HepG2 (cell line): ENCODE measurements around the gene ACO1. TPM values are rescaled to one million over a fixed set of nuclear protein-coding genes. Genes with fewer than 3 reads are reported as not detected.

Source experiments
- ATAC-seq: fragments of 200-7000 bp; cut with Tn5 transposase; 3 replicates; pipeline ENCODE4 v1.9.1; 2020; ENCODE audit warnings: mild to moderate bottlenecking, moderate library complexity
- BruUV-seq: library from RNA; stranded (reverse); fragments of 400-500 nt; replicated peaks from 2 replicates; lab custom pipeline; 2021; lab: Mats Ljungman, UMichigan
- CTCF ChIA-PET: fragments of 300-600 bp; formaldehyde crosslinking; extraction: SDS; loops from one replicate; lab custom pipeline; 2021; ENCODE audit warnings: low total read pairs, inconsistent platforms, low intra/inter-chr PET ratio; lab: Yijun Ruan, JAX
- POLR2A ChIA-PET: fragments of 350-600 bp; sonication (Branson Sonifier 250); formaldehyde crosslinking; loops from one replicate; lab custom pipeline; 2020; ENCODE audit warnings: antibody characterized with exemption, inconsistent platforms; lab: Yijun Ruan, JAX
- DNase-seq: peaks from one replicate; pipeline ENCODE4 v3.0.0-alpha.2; 2015; ENCODE audit warnings: low spot score
- FAIRE-seq: peaks from 3 replicates; lab custom pipeline; 2011; peaks lifted over from hg19 to GRCh38; lab: Jason Lieb, UNC
- H2AFZ ChIP-seq: one replicate; pipeline ENCODE4 v1.6.1; 2011; ENCODE audit warnings: low read length, inconsistent platforms
- H3K27ac ChIP-seq: fragments of 300-600 bp; 3 replicates; pipeline ENCODE4 v1.8.0; 2011; ENCODE audit warnings: mixed run types, mild to moderate bottlenecking, mixed read lengths, low read length, inconsistent platforms; ENCODE audit not compliant: insufficient read depth; ENCODE audit errors: extremely low read length
- H3K27me3 ChIP-seq, 2 experiments: fragments of 200-600 bp in 1 of 2; 2 replicates in 1 of 2; 3 replicates in 1 of 2; pipeline versions ENCODE4 v1.6.0 to v1.8.0; 2011; ENCODE audit warnings: low read length in 2 of 2, mild to moderate bottlenecking in 2 of 2, moderate library complexity in 2 of 2, inconsistent platforms in 1 of 2; ENCODE audit not compliant: insufficient read depth in 2 of 2, control insufficient read depth in 1 of 2
- H3K36me3 ChIP-seq, 2 experiments: fragments of 200-600 bp in 1 of 2; replicated peaks in 1 of 2; 2 replicates in 1 of 2; 3 replicates in 1 of 2; pipeline versions ENCODE4 v1.5.1 to v1.8.0; 2011; ENCODE audit warnings: low read length in 2 of 2, inconsistent platforms in 1 of 2; ENCODE audit not compliant: insufficient read depth in 2 of 2, control insufficient read depth in 1 of 2
- H3K4me1 ChIP-seq: 2 replicates; pipeline ENCODE4 v1.5.1; 2012; ENCODE audit warnings: low read length, inconsistent platforms; ENCODE audit not compliant: insufficient read depth
- H3K4me2 ChIP-seq: 2 replicates; pipeline ENCODE4 v1.6.0; 2011; ENCODE audit warnings: low read depth, low read length, inconsistent platforms
- H3K4me3 ChIP-seq, 3 experiments: fragments of 200-600 bp in 1 of 3; sonication (generic), shearing (Covaris generic) in 1 of 3; replicated peaks in 1 of 3; 2 replicates each; pipeline ENCODE4 v1.5.1; 2011 to 2016; ENCODE audit warnings: low read length in 3 of 3, inconsistent platforms in 2 of 3, low read depth in 2 of 3, mild to moderate bottlenecking in 2 of 3, control low read depth in 1 of 3, mixed read lengths in 1 of 3; ENCODE audit not compliant: insufficient read depth in 1 of 3
- H3K79me2 ChIP-seq: one replicate; pipeline ENCODE4 v1.6.1; 2011; ENCODE audit warnings: low read length, inconsistent platforms; ENCODE audit not compliant: insufficient read depth
- H3K9ac ChIP-seq: 2 replicates; pipeline ENCODE4 v1.6.0; 2011; ENCODE audit warnings: mild to moderate bottlenecking, low read depth, low read length, inconsistent platforms; ENCODE audit not compliant: insufficient read depth
- H3K9me3 ChIP-seq: 2 replicates; pipeline ENCODE4 v1.5.1; 2012; ENCODE audit warnings: mild to moderate bottlenecking, low read length
- H4K20me1 ChIP-seq: 2 replicates; pipeline ENCODE4 v1.6.0; 2011; ENCODE audit warnings: inconsistent platforms, mild to moderate bottlenecking, low read length, moderate library complexity; ENCODE audit not compliant: insufficient read depth
- KLF16 ChIP-seq, 2 experiments: sonication (generic) in 1 of 2; formaldehyde crosslinking in 1 of 2; IDR thresholded peaks; 2 replicates each; pipeline versions ENCODE4 v1.6.1 to v1.8.0; 2016 to 2023; ENCODE audit warnings: missing genetic modification reagents in 2 of 2, missing compliant biosample characterization in 1 of 2
- MNT ChIP-seq: fragments of 450-650 bp; IDR thresholded peaks from 2 replicates; pipeline ENCODE4 v1.6.1; 2016
- SAFB2 ChIP-seq: sonication (generic); formaldehyde crosslinking; IDR thresholded peaks from 2 replicates; pipeline ENCODE4 v1.5.1; 2020; ENCODE audit warnings: missing genetic modification reagents, low read depth, mild to moderate bottlenecking, borderline replicate concordance
- TEAD2 ChIP-seq: sonication (generic); formaldehyde crosslinking; IDR thresholded peaks from 2 replicates; pipeline ENCODE4 v1.9.0; 2021; ENCODE audit warnings: missing genetic modification reagents
- TERF1 ChIP-seq: sonication (generic); formaldehyde crosslinking; IDR thresholded peaks from 2 replicates; pipeline ENCODE4 v1.8.0; 2022; ENCODE audit warnings: mild to moderate bottlenecking, missing genetic modification reagents, moderate library complexity
- TFDP1 ChIP-seq: IDR thresholded peaks from 2 replicates; pipeline ENCODE4 v1.6.1; 2016; ENCODE audit warnings: missing compliant biosample characterization, missing genetic modification reagents, borderline replicate concordance
- ZNF235 ChIP-seq: sonication (generic); formaldehyde crosslinking; IDR thresholded peaks from 2 replicates; pipeline ENCODE4 v1.8.1; 2023; ENCODE audit warnings: mild to moderate bottlenecking, missing genetic modification reagents, borderline replicate concordance
- ZNF331 ChIP-seq: sonication (generic); formaldehyde crosslinking; IDR thresholded peaks from 2 replicates; pipeline ENCODE4 v1.4.0; 2020; ENCODE audit warnings: missing genetic modification reagents
- ZNF501 ChIP-seq: sonication (generic); formaldehyde crosslinking; IDR thresholded peaks from 2 replicates; pipeline ENCODE4 v1.5.1; 2020; ENCODE audit warnings: mild to moderate bottlenecking, moderate library complexity, missing genetic modification reagents
- ZNF839 ChIP-seq: sonication (generic); formaldehyde crosslinking; IDR thresholded peaks from 2 replicates; pipeline ENCODE4 v1.4.0; 2020; ENCODE audit warnings: missing genetic modification reagents, mild to moderate bottlenecking, borderline replicate concordance
- WGBS: methylation state at CpG from one replicate; pipeline ENCODE4 v1.1.6; 2017; ENCODE audit warnings: low lambda C conversion rate; 5-methylcytosine and 5-hydroxymethylcytosine counted together
- in situ Hi-C: cut with HindIII; loops from 2 replicates; pipeline ENCODE4 v1.10.0; 2017; ENCODE audit warnings: low pct_unique_long_range_greater_than_20kb; ENCODE audit not compliant: extremely low pct_ligation_motif_present
- intact Hi-C: fragments of 100-400 bp; cut with micrococcal nuclease; formaldehyde crosslinking; loops from one replicate; pipeline ENCODE4 v1.10.0; 2022; ENCODE audit not compliant: unreplicated experiment
- polyA plus RNA-seq, 8 experiments: library from polyadenylated mRNA; depleted of rRNA in 3 of 8; stranded (reverse) in 7 of 8; unstranded in 1 of 8; fragments of >200 nt; fragmentation: Illumina TruSeq in 4 of 8; extraction: Trizol in 4 of 8; gene quantifications; 2 replicates each; pipeline versions ENCODE4 v1.2.1 to v1.2.3, GENCODE V29; 2011 to 2016; ENCODE audit warnings: low read depth in 4 of 8, missing spikeins in 1 of 8, mixed read lengths in 1 of 8; ENCODE audit not compliant: insufficient read depth in 1 of 8
- total RNA-seq, 5 experiments: library from RNA; depleted of rRNA; stranded (reverse); fragments of >200 nt; fragmentation: Illumina TruSeq; extraction: Trizol; gene quantifications; 2 replicates each; pipeline ENCODE4 v1.2.3, GENCODE V29; 2016; ENCODE audit warnings: low read depth in 1 of 5
- TF ChIP-seq, protein P1 (sequence below): sonication (generic); formaldehyde crosslinking; IDR thresholded peaks from 2 replicates; pipeline ENCODE4 v1.5.0; 2020; ENCODE audit warnings: mild to moderate bottlenecking, missing genetic modification reagents, borderline replicate concordance
- TF ChIP-seq, protein P2 (sequence below): sonication (generic); formaldehyde crosslinking; IDR thresholded peaks from 2 replicates; pipeline ENCODE4 v1.8.1; 2023; ENCODE audit warnings: mild to moderate bottlenecking, missing genetic modification reagents
- TF ChIP-seq, protein P3 (sequence below): sonication (generic); formaldehyde crosslinking; conservative IDR thresholded peaks from 2 replicates; pipeline ENCODE4 v1.4.0; 2020; ENCODE audit warnings: missing genetic modification reagents

ACO1 gene
- total and polyA plus RNA-seq, 2 of the 13 experiments (the other 11 are each of a cell fraction or from before 2014, with no cell fraction given) = 20.1 to 48.2 TPM

DNA sequence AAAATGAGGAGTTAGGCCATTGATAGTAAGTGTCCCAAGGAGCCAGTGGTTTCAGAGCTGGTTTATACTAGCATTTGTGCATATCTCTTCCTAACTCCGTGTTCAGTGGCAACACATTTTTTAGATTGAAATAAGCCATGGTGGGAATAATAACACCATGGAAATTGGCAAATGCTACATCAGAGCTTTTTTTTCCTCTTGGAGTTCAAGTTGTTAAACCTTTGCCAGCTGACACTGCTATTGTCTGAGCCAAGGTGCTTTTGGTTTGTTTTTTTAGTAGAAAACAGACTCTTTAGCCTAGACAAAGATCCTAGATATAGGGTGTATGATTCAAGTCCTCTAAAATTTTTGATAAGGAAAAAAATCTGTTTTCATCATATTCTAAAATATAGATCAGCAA is 2.8 kb downstream of the ACO1 start:
- Histone ChIP-seq H3K79me2 (peaks cover 57% of the 10 kb centered on the region), H3K9ac (no peak overlapping the region), H3K9me3 (no peaks in the 10 kb centered on the region), H3K4me2 (no peak overlapping the region), H4K20me1 (no peaks in the 10 kb centered on the region; the same call in 1 of the 2 replicates), H2AFZ (no peak overlapping the region), H3K27me3 (no peaks in the 10 kb centered on the region; a peak in 1 of 5 replicates), H3K36me3 (no peaks in the 10 kb centered on the region; a peak in 1 of 5 replicates), H3K4me1 (peaks cover 36% of the 10 kb centered on the region), H3K27ac (no peak overlapping the region), H3K4me3 (no peak overlapping the region)
- BruUV-seq = no TSS peak
- no peak for DNase-seq
- in situ Hi-C loops = no loop called here
- FAIRE-seq = no peak
- intact Hi-C loops = no loop called here
- ChIA-PET POLR2A (no interaction called here), CTCF (no interaction called here)
- 100% methylated on average over 1 of the region's 1 CpG for WGBS
- no peak for ATAC-seq
- TF ChIP-seq, protein P1, sequence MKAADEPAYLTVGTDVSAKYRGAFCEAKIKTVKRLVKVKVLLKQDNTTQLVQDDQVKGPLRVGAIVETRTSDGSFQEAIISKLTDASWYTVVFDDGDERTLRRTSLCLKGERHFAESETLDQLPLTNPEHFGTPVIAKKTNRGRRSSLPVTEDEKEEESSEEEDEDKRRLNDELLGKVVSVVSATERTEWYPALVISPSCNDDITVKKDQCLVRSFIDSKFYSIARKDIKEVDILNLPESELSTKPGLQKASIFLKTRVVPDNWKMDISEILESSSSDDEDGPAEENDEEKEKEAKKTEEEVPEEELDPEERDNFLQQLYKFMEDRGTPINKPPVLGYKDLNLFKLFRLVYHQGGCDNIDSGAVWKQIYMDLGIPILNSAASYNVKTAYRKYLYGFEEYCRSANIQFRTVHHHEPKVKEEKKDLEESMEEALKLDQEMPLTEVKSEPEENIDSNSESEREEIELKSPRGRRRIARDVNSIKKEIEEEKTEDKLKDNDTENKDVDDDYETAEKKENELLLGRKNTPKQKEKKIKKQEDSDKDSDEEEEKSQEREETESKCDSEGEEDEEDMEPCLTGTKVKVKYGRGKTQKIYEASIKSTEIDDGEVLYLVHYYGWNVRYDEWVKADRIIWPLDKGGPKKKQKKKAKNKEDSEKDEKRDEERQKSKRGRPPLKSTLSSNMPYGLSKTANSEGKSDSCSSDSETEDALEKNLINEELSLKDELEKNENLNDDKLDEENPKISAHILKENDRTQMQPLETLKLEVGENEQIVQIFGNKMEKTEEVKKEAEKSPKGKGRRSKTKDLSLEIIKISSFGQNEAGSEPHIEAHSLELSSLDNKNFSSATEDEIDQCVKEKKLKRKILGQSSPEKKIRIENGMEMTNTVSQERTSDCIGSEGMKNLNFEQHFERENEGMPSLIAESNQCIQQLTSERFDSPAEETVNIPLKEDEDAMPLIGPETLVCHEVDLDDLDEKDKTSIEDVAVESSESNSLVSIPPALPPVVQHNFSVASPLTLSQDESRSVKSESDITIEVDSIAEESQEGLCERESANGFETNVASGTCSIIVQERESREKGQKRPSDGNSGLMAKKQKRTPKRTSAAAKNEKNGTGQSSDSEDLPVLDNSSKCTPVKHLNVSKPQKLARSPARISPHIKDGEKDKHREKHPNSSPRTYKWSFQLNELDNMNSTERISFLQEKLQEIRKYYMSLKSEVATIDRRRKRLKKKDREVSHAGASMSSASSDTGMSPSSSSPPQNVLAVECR (CRISPR knock-in tag) = no peak
- TF ChIP-seq SAFB2 (CRISPR knock-in tag) (no peak), TEAD2 (no peak), ZNF501 (CRISPR knock-in tag) (no peak), ZNF235 (no peak), ZNF839 (CRISPR knock-in tag) (no peak), MNT (no peak), KLF16 (CRISPR knock-in tag; IDR thresholded peaks at IDR 0.05) (no peak), TFDP1 (CRISPR knock-in tag) (no peak), ZNF331 (CRISPR knock-in tag) (no peak), TERF1 (CRISPR knock-in tag) (no peak)
- TF ChIP-seq, protein P2, sequence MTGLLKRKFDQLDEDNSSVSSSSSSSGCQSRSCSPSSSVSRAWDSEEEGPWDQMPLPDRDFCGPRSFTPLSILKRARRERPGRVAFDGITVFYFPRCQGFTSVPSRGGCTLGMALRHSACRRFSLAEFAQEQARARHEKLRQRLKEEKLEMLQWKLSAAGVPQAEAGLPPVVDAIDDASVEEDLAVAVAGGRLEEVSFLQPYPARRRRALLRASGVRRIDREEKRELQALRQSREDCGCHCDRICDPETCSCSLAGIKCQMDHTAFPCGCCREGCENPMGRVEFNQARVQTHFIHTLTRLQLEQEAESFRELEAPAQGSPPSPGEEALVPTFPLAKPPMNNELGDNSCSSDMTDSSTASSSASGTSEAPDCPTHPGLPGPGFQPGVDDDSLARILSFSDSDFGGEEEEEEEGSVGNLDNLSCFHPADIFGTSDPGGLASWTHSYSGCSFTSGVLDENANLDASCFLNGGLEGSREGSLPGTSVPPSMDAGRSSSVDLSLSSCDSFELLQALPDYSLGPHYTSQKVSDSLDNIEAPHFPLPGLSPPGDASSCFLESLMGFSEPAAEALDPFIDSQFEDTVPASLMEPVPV (CRISPR knock-in tag) = no peak
- TF ChIP-seq, protein P3, sequence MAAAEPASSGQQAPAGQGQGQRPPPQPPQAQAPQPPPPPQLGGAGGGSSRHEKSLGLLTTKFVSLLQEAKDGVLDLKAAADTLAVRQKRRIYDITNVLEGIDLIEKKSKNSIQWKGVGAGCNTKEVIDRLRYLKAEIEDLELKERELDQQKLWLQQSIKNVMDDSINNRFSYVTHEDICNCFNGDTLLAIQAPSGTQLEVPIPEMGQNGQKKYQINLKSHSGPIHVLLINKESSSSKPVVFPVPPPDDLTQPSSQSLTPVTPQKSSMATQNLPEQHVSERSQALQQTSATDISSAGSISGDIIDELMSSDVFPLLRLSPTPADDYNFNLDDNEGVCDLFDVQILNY (CRISPR knock-in tag) = no peak
